Kidney epithelial cell (primary cell): Measurements from ENCODE around the gene ERG. TPM values are rescaled to one million over a fixed set of nuclear protein-coding genes. Genes with fewer than 3 reads are reported as not detected.

ENCODE experiments used
- DNase-seq: peaks from one replicate; pipeline ENCODE4 v3.0.0-alpha.2; 2010; ENCODE audit warnings: low read depth
- H3K27me3 ChIP-seq: 2 replicates; pipeline ENCODE4 v1.6.0; 2011; ENCODE audit warnings: low read length; ENCODE audit not compliant: control insufficient read depth, insufficient read depth
- H3K36me3 ChIP-seq: 2 replicates; pipeline ENCODE4 v1.5.1; 2011; ENCODE audit warnings: low read length; ENCODE audit not compliant: control insufficient read depth, insufficient read depth
- H3K4me3 ChIP-seq: 2 replicates; pipeline ENCODE4 v1.5.1; 2011; ENCODE audit warnings: low read depth, mild to moderate bottlenecking, control low read depth, low read length
- total RNA-seq: library from RNA; depleted of rRNA; stranded (reverse); fragments of >200 nt; gene quantifications from 2 replicates; pipeline ENCODE4 v1.2.3, GENCODE V29; 2015
- TF ChIP-seq, protein P1 (sequence below): IDR thresholded peaks from 2 replicates; pipeline ENCODE4 v1.5.1; 2011; ENCODE audit warnings: mild to moderate bottlenecking, moderate library complexity, low read length, control low read depth, inconsistent platforms; ENCODE audit not compliant: insufficient read depth, poor library complexity, severe bottlenecking

Gene ERG
- total RNA-seq, 1 donor from 2014 or later, result 0.29 TPM

- Histone ChIP-seq H3K4me3 (no peak overlapping the region), H3K36me3 (no peaks in the 10 kb centered on the region), H3K27me3 (no peaks in the 10 kb centered on the region)
- TF ChIP-seq, protein P1, sequence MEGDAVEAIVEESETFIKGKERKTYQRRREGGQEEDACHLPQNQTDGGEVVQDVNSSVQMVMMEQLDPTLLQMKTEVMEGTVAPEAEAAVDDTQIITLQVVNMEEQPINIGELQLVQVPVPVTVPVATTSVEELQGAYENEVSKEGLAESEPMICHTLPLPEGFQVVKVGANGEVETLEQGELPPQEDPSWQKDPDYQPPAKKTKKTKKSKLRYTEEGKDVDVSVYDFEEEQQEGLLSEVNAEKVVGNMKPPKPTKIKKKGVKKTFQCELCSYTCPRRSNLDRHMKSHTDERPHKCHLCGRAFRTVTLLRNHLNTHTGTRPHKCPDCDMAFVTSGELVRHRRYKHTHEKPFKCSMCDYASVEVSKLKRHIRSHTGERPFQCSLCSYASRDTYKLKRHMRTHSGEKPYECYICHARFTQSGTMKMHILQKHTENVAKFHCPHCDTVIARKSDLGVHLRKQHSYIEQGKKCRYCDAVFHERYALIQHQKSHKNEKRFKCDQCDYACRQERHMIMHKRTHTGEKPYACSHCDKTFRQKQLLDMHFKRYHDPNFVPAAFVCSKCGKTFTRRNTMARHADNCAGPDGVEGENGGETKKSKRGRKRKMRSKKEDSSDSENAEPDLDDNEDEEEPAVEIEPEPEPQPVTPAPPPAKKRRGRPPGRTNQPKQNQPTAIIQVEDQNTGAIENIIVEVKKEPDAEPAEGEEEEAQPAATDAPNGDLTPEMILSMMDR, result no peak
- DNase-seq, result peak; percentile 9
Observed at GRCh38 chr21:38470755-38471154, 27.5 kb downstream of the ERG start.

DNA sequence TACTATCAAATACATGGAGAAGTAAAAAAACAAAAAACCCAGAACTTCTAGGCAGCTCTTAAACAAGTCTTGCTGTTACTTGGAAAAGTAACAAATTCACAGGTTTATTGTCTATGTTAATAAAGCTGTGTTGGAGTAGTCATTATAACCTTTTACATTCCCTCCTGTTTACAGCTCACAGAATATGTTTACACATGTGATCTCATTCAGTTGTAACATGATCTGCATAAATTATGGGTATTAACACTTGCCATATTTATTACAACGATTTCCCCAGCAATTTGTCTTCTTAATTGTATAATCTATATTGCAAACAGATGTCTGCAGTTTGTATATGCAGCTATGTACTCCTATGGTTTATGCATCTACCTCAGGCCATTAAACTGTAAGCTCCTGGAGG lies 28.6 kb downstream of the ERG start:
- Histone ChIP-seq H3K36me3 (no peaks in the 10 kb centered on the region), H3K4me3 (no peak overlapping the region), H3K27me3 (no peaks in the 10 kb centered on the region)
- TF ChIP-seq, protein P1, result no peak
- DNase-seq, result no peak

GRCh38 chr21:38468989-38469388 lies 29.3 kb downstream of the ERG start:
- H3K36me3 ChIP-seq, result no peaks in the 10 kb centered on the region
- TF ChIP-seq, protein P1, result no peak
- H3K4me3 ChIP-seq, result no peak overlapping the region
- DNase-seq, result peak; percentile 14
- no peaks in the 10 kb centered on the region for H3K27me3 ChIP-seq

GRCh38 chr21:38467911-38468310 lies 30.4 kb downstream of the ERG start:
- DNase-seq, result no peak
- Histone ChIP-seq H3K4me3 (no peak overlapping the region), H3K27me3 (no peaks in the 10 kb centered on the region), H3K36me3 (no peaks in the 10 kb centered on the region)
- TF ChIP-seq, protein P1, result no peak

DNA sequence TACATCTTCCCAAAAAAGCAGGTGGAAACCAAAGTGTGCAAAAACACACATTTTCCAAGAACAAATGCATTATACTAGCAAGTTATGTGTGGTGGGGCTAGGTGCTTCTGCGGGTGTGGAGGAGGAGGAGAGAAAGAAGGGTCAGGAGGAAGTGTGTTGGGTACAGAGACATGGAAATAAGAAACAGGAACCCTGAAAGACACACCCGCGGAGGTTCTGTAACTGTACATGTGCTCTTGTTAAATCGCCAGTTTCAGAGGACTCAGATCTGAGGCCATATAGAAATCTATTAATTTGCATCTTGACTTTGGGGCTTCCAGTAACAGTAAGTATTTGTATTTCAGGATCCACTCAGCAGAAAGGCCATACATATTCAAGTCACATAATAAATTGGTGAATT lies 30.9 kb downstream of the ERG start:
- TF ChIP-seq, protein P1, result no peak
- no peaks in the 10 kb centered on the region for H3K36me3 ChIP-seq
- no peak overlapping the region for H3K4me3 ChIP-seq
- no peak for DNase-seq
- H3K27me3 ChIP-seq, result no peaks in the 10 kb centered on the region

DNA sequence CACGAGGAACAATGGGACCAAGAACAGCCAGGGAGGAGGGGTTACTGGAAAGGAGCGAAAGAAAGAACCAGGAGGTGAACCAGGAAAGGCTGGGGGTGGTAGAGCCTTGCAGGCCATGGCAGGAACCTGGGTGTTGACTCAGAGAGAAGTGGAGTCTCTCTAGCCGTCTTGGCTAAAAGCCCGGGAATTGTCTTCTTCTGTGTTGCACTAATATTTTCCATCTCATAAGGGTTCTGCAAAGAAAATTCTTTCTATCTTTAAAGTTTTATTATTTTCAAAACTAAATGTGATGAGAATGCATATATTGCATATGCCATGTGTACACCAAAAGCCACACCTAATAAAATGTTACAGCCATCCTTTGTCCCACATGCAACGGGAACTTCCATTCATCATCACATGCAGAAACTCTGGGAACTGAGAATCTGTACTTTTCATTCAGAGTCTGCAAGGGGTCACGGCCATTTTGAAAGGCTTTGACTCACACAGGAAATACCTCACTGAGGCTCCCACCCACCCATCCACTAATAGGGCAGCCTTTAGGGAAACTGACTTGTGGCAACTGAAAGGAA lies 38.0 kb downstream of the ERG start:
- no peak for DNase-seq
- TF ChIP-seq, protein P1, result no peak

More for the DNA sequence above, 38.0 kb downstream of the ERG start:
- H3K36me3 ChIP-seq, result no peaks in the 10 kb centered on the region
- H3K27me3 ChIP-seq, result no peaks in the 10 kb centered on the region
- H3K4me3 ChIP-seq, result no peak overlapping the region
